ENCODE data around the gene PBLD. TPM values are rescaled to one million over a fixed set of nuclear protein-coding genes. Genes with fewer than 3 reads are reported as not detected.
"Not testable (repeated sequence)": the region's sequence is repeated elsewhere in the genome, so short reads cannot be mapped to it uniquely, and the experiment has no call there.

The PBLD gene
- total RNA-seq, 1 donor from 2014 or later = 8.6 TPM

DNA sequence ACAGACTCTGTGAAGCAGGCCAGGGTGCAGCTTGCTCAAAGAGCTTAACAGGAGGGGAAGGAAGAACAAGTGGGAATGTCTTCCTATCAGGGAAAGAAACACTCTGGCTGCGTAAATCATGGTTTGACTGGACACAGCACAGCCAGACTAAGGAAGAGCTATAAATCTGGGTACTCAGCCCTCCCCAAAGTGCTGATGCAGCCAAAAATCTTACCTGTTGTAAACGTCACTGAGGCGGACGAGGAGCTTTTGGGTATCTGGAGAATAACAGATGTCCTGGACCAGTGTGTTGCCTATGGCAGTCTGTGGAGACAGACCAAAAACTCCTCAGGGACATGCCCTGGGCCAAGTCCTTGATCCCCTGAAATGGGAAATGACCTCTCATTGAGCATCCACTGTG, 44.0 kb downstream of the PBLD start:
- Mint-ChIP-seq H3K4me1 (ENCODE audit: unreplicated experiment) (peaks cover 9% of the 10 kb centered on the region), H3K36me3 (ENCODE audit: unreplicated experiment) (peaks cover 17% of the 10 kb centered on the region), H3K27me3 (ENCODE audit: unreplicated experiment) (no peaks in the 10 kb centered on the region), H3K4me3 (ENCODE audit: unreplicated experiment) (no peak overlapping the region), H3K9me3 (ENCODE audit: unreplicated experiment) (no peaks in the 10 kb centered on the region), H3K27ac (ENCODE audit: unreplicated experiment) (no peak overlapping the region)
- no peak for TF ChIP-seq CTCF (IDR thresholded peaks at IDR 0.05)
- DNase-seq (ENCODE audit: extremely low spot score, unreplicated experiment) = no peak

GRCh38 chr10:68284062-68285001, 48.4 kb downstream of the PBLD start:
- Mint-ChIP-seq H3K36me3 (ENCODE audit: unreplicated experiment) (peaks cover 5% of the 10 kb centered on the region), H3K4me1 (ENCODE audit: unreplicated experiment) (peaks cover 14% of the 10 kb centered on the region), H3K27ac (ENCODE audit: unreplicated experiment) (peak overlapping the region; percentile 19), H3K27me3 (ENCODE audit: unreplicated experiment) (no peaks in the 10 kb centered on the region), H3K9me3 (ENCODE audit: unreplicated experiment) (no peaks in the 10 kb centered on the region), H3K4me3 (ENCODE audit: unreplicated experiment) (no peak overlapping the region)
- no peak for DNase-seq (ENCODE audit: extremely low spot score, unreplicated experiment)
- TF ChIP-seq CTCF (IDR thresholded peaks at IDR 0.05) = no peak

GRCh38 chr10:68280758-68281157, 52.0 kb downstream of the PBLD start:
- TF ChIP-seq CTCF (IDR thresholded peaks at IDR 0.05) = no peak
- Mint-ChIP-seq H3K27ac (ENCODE audit: unreplicated experiment) (no peak overlapping the region), H3K27me3 (ENCODE audit: unreplicated experiment) (no peaks in the 10 kb centered on the region), H3K9me3 (ENCODE audit: unreplicated experiment) (no peaks in the 10 kb centered on the region), H3K4me3 (ENCODE audit: unreplicated experiment) (no peak overlapping the region), H3K4me1 (ENCODE audit: unreplicated experiment) (peaks cover 14% of the 10 kb centered on the region), H3K36me3 (ENCODE audit: unreplicated experiment) (no peaks in the 10 kb centered on the region)
- no peak for DNase-seq (ENCODE audit: extremely low spot score, unreplicated experiment)

- not testable (repeated sequence) for DNase-seq (ENCODE audit: extremely low spot score, unreplicated experiment); H3K36me3 Mint-ChIP-seq (ENCODE audit: unreplicated experiment); H3K27ac Mint-ChIP-seq (ENCODE audit: unreplicated experiment); H3K4me3 Mint-ChIP-seq (ENCODE audit: unreplicated experiment); H3K9me3 Mint-ChIP-seq (ENCODE audit: unreplicated experiment); H3K4me1 Mint-ChIP-seq (ENCODE audit: unreplicated experiment); H3K27me3 Mint-ChIP-seq (ENCODE audit: unreplicated experiment)
Measured at GRCh38 chr10:68278906-68279753, 53.6 kb downstream of the PBLD start.

GRCh38 chr10:68277814-68278213, 54.9 kb downstream of the PBLD start:
- H3K4me1 Mint-ChIP-seq (ENCODE audit: unreplicated experiment); H3K36me3 Mint-ChIP-seq (ENCODE audit: unreplicated experiment); H3K27ac Mint-ChIP-seq (ENCODE audit: unreplicated experiment); DNase-seq (ENCODE audit: extremely low spot score, unreplicated experiment); H3K27me3 Mint-ChIP-seq (ENCODE audit: unreplicated experiment); H3K4me3 Mint-ChIP-seq (ENCODE audit: unreplicated experiment); H3K9me3 Mint-ChIP-seq (ENCODE audit: unreplicated experiment): not testable (repeated sequence)

DNA sequence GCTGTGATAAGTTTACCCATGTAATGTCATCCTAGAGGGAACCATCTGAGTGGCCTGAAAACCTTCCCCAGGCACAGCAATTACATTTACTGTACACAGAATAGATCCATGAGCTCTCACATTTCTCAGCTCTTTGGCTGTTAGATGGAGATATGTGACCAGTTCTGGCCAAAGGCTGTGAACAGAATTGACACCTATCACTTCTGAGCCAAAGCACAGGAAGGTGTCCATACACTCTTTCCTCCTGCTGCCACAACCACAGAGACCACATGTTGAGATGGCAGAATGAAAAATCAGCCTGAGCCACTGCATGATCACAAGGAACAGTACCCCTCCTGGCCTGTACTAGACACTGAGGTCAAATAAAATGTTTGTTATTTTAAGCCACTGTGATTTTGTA, 56.5 kb downstream of the PBLD start:
- Mint-ChIP-seq H3K4me3 (ENCODE audit: unreplicated experiment) (no peak overlapping the region), H3K36me3 (ENCODE audit: unreplicated experiment) (no peaks in the 10 kb centered on the region), H3K27ac (ENCODE audit: unreplicated experiment) (no peak overlapping the region), H3K4me1 (ENCODE audit: unreplicated experiment) (peaks cover 5% of the 10 kb centered on the region), H3K27me3 (ENCODE audit: unreplicated experiment) (no peaks in the 10 kb centered on the region), H3K9me3 (ENCODE audit: unreplicated experiment) (no peaks in the 10 kb centered on the region)
- DNase-seq (ENCODE audit: extremely low spot score, unreplicated experiment) = no peak
- TF ChIP-seq CTCF (IDR thresholded peaks at IDR 0.05) = no peak

Measured in osteocyte (in vitro differentiated cells).